GM18505 (cell line): Measurements from ENCODE around the gene SENP2.
A peak's percentile ranks its signal among the peaks of the same experiment; 100 is the strongest.
"Not testable (repeated sequence)": the region's sequence is repeated elsewhere in the genome, so short reads cannot be mapped to it uniquely, and the experiment has no call there.

Experiments
- ATAC-seq: cut with Tn5 transposase; IDR thresholded peaks from one replicate; pipeline ENCODE4 v1.9.1; 2021; ENCODE audit not compliant: unreplicated experiment
- POLR2A ChIP-seq: IDR thresholded peaks from 4 replicates; pipeline ENCODE4 v1.6.1; 2011; ENCODE audit warnings: borderline replicate concordance; ENCODE audit not compliant: insufficient read depth, insufficient read length; ENCODE audit errors: extremely low read depth

The SENP2 gene

DNA sequence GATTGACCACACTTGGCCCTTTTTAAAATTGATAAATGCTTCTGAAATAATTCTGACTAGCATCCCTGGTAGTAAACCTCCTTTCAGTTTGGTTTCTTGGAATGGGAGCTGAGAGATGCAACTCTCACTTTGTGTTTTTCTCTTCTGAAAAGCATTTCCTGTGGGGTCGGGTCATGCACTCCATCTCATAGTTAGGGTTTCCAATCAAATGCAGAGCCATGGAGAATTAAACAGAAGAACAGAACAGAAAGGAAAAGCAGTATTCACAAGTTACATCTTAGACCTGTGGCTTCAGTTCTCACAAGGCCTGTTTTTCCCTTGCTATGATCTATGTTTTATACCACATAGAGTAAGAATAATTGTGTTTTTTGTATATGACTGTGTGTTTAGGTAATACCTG, 39.7 kb downstream of the SENP2 start:
- no peak for ATAC-seq
- TF ChIP-seq POLR2A = no peak

DNA sequence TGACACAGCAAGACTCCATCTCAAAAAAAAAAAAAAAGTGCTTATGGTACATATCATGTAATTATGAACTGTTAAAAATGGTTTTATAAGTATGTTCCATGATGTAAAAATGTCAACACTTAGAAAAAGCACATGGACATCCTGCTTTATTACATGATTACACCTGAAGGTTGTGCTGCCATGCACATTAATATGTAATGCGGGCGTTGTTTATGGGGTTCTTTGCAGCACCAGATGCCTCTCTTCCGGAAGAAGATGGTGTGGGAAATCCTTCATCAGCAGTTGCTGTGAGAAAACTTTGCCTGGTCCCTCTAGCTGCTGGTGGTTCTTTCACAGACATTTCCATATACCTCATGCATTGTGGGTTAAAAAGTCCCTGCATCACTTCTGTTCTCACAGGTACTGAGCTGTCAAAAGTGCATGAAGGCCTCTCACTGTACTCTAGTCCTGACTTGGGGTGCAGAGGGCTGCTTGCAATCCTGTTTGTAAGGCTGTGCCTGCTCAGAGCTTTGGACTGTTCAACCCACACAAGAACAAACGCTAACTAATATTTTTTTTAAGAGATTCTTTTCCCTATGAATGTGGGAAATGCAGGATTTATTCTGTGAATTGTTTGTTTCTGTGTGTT, 43.6 kb downstream of the SENP2 start:
- no peak for ATAC-seq
- no peak for TF ChIP-seq POLR2A

DNA sequence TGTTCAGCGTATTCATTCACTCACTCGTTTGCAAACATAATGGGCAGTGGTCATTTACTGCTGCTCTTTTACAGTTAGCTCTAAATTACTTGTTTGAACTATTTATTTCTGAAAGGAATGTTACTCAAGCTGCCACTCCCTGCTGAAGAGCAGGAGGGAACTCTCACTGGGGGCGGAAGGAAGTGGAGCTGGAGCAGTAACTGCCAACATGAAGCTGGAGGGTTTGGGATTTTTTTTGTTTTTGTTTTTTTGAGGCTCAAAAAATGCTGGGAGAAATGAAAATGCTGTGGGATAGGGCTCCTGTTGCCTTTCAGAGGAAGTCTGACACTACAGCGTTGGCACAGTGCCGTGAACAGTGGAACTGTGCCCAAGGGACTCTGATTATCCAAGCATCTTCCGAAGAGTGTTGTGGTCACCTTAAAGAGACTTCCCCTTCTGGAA, 44.1 kb downstream of the SENP2 start:
- no peak for TF ChIP-seq POLR2A
- ATAC-seq = no peak

DNA sequence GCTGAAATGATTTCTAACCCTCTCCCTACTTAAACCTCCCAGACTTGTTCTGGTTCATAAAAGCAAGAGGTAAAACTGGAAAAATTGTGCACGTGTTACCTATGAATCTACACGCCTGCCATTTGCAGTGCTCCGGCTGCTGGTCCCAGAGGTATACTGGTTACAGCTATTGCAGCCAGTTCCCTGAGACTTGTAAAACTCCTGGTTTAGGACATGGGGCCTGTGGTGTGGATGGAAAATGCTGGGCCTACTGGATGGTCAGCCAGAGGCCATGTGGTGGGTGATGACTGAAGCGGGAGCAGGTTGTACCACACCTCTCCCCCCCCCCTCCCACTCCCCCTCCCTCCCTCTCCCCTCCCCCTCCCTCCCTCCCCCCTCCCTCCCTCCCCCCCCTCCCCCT, 45.0 kb downstream of the SENP2 start:
- TF ChIP-seq POLR2A = no peak
- no peak for ATAC-seq

DNA sequence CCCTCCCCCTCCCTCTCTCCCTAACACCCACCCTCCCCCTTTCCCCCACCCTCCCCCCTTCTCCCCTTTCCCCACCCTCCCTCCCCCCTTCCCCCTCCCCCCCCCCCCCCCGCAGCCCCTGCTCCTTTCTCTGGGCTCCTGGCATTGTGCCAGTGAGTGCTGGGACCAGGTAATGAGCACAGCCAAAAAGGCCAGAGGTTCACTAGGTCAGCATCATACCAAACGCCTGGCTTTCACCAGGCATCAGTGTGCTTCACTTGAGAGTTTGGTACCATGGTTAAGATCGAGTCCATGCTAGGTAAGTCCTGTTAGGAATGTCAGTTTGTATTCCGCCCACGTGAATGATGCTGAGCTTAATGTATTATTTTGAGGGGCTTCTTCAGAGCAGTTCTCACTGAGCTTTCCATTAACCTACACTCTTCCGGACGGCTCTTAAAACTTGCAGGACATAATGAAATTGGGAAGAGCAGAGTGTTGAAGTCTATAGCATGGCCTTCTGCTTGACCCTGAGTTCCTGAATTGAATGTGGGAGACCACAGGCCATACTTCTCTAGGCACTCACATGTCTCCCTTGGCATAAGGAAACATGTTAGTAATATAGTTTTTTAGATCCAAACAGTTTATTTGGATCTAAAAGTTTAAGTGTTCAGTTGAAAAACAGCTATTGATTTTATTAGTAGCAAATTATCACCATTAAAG, 45.6 kb downstream of the SENP2 start:
- no peak for TF ChIP-seq POLR2A
- no peak for ATAC-seq

DNA sequence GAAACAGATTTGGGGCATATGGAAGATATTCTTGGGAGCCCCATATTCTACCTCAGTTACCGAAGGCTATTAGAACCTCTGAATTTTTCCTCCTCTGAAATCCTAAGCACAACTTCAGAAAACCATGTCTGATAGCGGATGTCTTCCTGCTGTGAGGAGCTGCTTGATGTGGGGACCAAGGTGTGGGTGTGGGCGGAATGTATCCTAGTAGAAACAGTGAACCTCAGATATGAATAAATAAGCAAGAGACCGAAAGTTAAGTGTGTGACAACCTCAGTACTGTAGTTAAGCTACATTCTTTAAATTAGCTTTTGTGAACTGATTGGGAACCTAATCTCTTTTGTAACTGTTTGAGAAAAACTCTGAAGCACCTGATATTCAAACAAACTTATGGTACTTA, 46.9 kb downstream of the SENP2 start:
- TF ChIP-seq POLR2A = no peak
- no peak for ATAC-seq

DNA sequence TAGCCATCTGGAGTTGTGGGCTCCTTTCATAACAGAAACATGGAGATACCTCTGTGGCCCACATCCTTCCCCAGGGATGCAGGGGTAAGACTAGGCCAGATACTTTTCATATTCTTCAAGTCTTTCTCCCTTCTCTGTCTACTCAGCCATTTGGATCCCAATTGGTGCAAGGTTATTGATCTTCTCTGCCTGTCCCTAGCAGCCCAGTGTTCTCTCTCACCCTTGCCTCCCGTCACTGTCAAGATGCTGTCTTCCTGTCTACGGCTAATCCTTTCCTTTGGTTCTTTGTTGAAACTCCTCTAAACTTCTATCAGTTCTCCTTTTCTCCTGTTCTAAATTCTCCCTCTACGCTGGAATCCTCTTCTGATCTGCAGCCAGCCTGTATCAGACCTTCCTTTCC, 51.3 kb downstream of the SENP2 start:
- no peak for ATAC-seq
- no peak for TF ChIP-seq POLR2A

DNA sequence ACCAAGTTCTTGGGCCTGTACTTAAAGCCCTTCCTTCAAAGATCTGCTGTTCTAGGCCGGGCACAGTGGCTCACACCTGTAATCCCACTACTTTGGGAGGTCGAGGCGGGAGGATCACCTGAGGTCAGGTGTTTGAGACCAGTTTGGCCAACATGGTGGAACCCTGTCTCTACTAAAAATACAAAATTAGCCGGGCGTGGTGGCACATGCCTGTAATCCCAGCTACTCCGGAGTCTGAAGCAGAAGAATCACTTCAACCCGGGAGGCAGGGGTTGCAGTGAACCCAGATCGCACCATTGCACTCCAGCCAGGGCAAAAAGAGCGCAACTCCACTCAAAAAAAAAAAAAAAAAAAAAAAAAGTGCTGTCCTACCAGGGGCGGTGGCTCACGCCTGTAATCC, 52.6 kb downstream of the SENP2 start:
- ATAC-seq = not testable (repeated sequence)

DNA sequence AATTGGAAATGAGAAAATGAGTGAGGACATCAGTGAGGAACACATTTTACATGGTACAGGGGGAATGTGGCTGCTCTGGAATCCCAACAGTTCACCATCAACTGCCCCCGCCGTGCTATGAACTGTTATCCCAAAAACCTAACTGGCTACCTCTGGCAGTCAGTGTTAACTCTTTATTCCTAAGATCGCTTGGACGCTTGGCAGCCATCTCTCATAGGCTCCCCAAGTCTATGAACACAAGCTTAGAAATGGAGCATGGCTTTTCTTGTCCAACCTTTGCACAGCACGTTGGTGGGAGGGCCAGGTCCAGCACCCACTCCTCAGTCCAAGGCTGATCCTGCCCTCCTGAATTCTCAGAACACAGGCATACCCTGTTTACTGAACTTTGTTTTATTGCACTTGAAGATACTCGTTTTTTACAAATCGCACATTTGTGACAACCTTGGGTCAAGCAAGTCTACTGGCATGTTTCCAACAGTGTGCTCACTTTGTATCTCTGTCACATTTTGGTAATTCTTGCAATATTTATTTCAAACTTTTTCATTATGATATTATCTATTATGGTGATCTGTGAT, 53.6 kb downstream of the SENP2 start:
- no peak for TF ChIP-seq POLR2A
- no peak for ATAC-seq

DNA sequence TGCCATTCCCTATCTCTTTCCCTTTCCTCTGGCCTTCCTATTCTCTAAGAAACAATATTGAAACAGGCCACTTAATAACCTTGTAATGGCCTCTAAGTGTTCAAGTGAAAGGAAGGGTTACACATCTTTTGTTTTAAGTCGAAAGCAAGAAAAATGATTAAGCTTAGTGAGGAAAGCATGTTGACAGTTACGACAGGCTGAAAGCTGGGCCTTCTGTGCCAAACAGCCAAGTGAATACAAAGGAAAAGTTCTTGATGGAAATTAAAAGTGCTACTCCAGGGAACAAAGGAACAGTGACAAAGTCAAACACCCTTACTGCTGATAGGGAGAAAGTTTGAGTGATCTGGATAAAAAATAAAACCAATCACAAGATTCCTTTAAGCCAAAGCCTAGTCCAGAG, 54.2 kb downstream of the SENP2 start:
- no peak for TF ChIP-seq POLR2A
- ATAC-seq = no peak

DNA sequence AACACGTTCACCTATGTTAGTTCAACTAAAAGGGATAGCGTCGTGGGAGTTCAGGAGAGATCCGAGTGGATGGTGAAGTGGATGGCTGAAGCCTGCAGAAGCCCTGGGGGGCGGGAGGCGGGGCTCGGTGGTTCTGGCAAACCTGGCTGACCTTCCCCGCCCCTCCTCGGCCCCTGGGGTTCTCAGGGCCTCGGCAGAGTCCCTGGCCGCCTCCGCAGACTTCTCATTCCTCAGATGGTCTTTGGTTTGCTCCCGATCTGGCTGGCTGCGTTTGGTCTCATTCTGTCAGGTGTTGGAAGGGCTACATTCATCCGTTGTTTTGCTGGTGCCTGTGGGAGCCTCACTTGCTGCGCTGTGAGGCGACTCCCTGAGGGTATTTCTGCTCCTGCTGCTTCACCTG, 59.1 kb downstream of the SENP2 start:
- not testable (repeated sequence) for ATAC-seq

DNA sequence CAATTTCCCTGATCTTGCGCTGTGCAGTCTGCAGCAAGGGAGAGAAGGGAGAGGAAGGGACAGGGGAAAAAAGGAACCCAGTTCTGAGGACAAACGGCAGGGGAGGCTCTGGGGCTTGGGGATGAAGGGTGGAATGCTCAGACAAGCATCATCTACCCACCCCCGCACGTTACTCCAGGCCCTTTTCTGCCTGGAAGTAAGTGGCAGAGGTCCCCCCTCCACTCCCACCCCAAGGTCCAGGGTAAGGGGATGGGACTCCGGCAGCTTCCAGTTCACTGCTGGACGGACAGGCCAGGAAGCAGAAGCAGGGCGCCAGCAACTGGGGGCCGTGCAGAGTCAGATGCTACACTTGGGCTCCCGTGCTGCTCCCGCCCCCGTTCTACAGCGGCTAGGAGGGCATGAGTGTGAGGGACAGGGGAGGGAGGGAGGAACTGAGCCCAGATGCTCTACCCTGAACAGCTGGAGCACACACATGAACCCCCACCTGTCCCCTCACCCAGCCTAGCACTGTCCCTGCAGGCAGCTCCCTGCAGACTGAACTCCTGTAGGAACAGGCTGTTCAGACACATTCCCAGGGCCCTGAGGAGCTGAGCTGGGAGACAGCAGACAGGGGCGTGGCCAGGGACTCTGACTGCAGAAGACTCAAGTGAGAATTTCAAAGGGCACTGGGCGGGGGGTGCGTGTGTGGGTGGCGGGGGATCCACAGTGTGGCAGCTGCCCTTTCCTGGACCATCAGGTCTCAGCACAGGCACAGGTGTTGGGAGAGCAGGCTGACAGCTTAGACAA, 59.7 kb downstream of the SENP2 start:
- TF ChIP-seq POLR2A = no peak
- no peak for ATAC-seq

DNA sequence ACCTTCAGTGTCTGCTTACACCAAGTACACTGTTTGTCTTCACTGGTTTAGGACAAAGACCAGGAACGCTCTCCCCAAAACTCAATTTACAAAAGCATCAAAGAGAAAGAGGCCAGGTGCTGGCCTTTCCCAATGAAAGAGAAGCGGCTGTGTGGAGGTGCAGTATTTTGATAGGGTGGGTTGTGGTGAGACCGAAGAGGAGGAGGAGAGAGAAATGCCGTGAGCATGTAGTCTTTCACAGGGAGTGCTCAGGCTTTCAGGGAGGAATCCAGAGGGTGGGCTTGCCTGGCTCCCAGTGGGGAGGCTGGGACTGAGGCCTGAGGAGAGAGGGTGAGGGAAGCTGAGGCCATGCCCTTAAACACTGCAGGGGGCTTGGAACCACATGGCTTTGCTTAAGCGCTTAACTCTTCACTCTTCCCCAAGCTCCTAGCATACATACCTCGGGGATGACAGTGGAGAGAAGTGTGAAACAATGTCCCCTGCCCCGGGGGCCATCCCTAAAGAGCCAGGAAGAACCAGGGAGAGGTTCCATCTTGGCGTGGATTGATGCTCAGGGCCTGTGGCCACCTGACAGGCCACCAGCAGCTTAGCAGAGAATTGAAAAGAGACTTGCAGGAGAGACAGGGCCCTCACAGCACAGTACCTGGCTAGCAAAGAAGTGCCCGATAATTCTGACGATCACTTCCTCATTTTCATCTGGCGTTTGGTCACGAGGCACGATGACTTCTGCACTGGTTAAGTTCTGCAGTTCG, 60.5 kb downstream of the SENP2 start:
- ATAC-seq = peak; percentile 56

More for the DNA sequence above, 60.5 kb downstream of the SENP2 start:
- no peak for TF ChIP-seq POLR2A
